DND-41 (cell line): ENCODE measurements around the gene GPR146.

Experiments used
- EZH2 ChIP-seq: IDR thresholded peaks from 3 replicates; pipeline ENCODE4 v1.6.1; 2012; ENCODE audit warnings: borderline replicate concordance, low read depth, mild to moderate bottlenecking, moderate library complexity, low read length, inconsistent platforms; ENCODE audit not compliant: severe bottlenecking
- TF ChIP-seq, protein P1 (sequence below): IDR thresholded peaks from 2 replicates; pipeline ENCODE4 v1.5.1; 2012; ENCODE audit warnings: borderline replicate concordance, low read length, moderate library complexity, mild to moderate bottlenecking; ENCODE audit not compliant: poor library complexity, severe bottlenecking; ENCODE audit errors: extremely low read depth

DNA sequence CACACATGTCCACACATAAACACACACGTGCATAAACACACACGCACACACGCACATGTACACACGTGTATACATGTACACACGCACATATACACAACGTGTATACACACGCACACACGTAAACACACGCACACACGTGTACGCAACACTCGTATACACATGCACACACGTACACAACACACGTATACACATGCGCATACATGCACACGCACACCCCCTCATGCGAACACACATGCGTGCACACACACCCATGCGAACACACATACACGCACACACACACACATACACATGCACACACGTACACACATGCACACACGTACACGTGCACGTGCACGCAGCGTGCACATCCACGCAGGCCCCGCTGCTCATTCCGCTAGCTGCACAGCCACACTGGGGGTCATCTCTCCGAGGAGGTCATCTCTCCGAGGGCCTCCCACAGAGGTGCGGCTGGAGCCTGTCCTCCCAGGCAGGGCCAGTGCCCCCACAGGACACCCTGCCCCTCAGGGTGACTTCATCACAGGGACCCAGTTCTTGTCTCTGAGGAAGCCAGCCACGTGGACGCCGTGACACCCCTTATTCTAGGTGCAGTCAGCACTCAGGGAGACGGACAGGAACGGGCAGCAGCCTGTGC is 35.5 kb upstream of the GPR146 start:
- TF ChIP-seq, protein P1, sequence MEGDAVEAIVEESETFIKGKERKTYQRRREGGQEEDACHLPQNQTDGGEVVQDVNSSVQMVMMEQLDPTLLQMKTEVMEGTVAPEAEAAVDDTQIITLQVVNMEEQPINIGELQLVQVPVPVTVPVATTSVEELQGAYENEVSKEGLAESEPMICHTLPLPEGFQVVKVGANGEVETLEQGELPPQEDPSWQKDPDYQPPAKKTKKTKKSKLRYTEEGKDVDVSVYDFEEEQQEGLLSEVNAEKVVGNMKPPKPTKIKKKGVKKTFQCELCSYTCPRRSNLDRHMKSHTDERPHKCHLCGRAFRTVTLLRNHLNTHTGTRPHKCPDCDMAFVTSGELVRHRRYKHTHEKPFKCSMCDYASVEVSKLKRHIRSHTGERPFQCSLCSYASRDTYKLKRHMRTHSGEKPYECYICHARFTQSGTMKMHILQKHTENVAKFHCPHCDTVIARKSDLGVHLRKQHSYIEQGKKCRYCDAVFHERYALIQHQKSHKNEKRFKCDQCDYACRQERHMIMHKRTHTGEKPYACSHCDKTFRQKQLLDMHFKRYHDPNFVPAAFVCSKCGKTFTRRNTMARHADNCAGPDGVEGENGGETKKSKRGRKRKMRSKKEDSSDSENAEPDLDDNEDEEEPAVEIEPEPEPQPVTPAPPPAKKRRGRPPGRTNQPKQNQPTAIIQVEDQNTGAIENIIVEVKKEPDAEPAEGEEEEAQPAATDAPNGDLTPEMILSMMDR = no peak
- no peak for TF ChIP-seq EZH2
